BLaER1 treated with 17β-estradiol and CSF1 and Interleukin-3, amounts not matched to agents 10 nM and 100 nM (cell line): ENCODE results near the gene NLRP10.

Experiments
- H3K27ac ChIP-seq, 11 experiments: shearing (Covaris generic); formaldehyde crosslinking; 2 replicates each; pipeline ENCODE4 v1.8.1; 2022
- H3K27me3 ChIP-seq, 11 experiments: shearing (Covaris generic); formaldehyde crosslinking; 2 replicates each; pipeline ENCODE4 v1.8.1; 2022
- H3K36me3 ChIP-seq, 11 experiments: shearing (Covaris generic); formaldehyde crosslinking; 2 replicates each; pipeline ENCODE4 v1.8.1; 2022
- H3K4me1 ChIP-seq, 10 experiments: shearing (Covaris generic); formaldehyde crosslinking; 2 replicates each; pipeline ENCODE4 v1.8.1; 2022
- H3K4me2 ChIP-seq, 11 experiments: shearing (Covaris generic); formaldehyde crosslinking; 2 replicates each; pipeline ENCODE4 v1.8.1; 2022
- H3K4me3 ChIP-seq, 10 experiments: shearing (Covaris generic); formaldehyde crosslinking; 2 replicates each; pipeline ENCODE4 v1.8.1; 2022
- H3K9ac ChIP-seq, 11 experiments: shearing (Covaris generic); formaldehyde crosslinking; 2 replicates each; pipeline ENCODE4 v1.8.1; 2022
- H3K9me3 ChIP-seq, 11 experiments: shearing (Covaris generic); formaldehyde crosslinking; replicated peaks in 1 of 11; 2 replicates each; pipeline ENCODE4 v1.8.1; 2022
- H4K20me1 ChIP-seq, 11 experiments: shearing (Covaris generic); formaldehyde crosslinking; 2 replicates each; pipeline ENCODE4 v1.8.1; 2022
- Cebpa-rat ChIP-seq, 11 experiments: shearing (Covaris generic); IDR thresholded peaks; 2 replicates each; pipeline ENCODE4 v1.8.1; 2022

NLRP10 gene

GRCh38 chr11:7927635-7928034 lies 37.6 kb downstream of the NLRP10 start:
- Histone ChIP-seq H3K27me3 (no peaks in the 10 kb centered on the region), H3K4me3 (no peak overlapping the region), H4K20me1 (no peaks in the 10 kb centered on the region), H3K27ac (no peak overlapping the region), H3K4me1 (no peaks in the 10 kb centered on the region), H3K36me3 (no peaks in the 10 kb centered on the region), H3K9me3 (peaks cover 9 to 20% (median 11%) of the 10 kb centered on the region in 11 experiments; a peak in 21 of 22 replicates), H3K9ac (no peak overlapping the region), H3K4me2 (no peak overlapping the region)
- TF ChIP-seq Cebpa-rat (IDR thresholded peaks at IDR 0.05), result no peak

- Histone ChIP-seq H3K27me3 (no peaks in the 10 kb centered on the region), H3K4me2 (no peak overlapping the region), H4K20me1 (no peaks in the 10 kb centered on the region), H3K9me3 (peaks cover 9 to 20% (median 11%) of the 10 kb centered on the region in 11 experiments; a peak in 21 of 22 replicates), H3K27ac (no peak overlapping the region), H3K36me3 (no peaks in the 10 kb centered on the region), H3K4me1 (no peaks in the 10 kb centered on the region), H3K9ac (no peak overlapping the region), H3K4me3 (no peak overlapping the region)
- TF ChIP-seq Cebpa-rat (IDR thresholded peaks at IDR 0.05), result no peak
These were observed 40.7 kb downstream of the NLRP10 start for GRCh38 chr11:7924536-7924935.

- H3K4me2 ChIP-seq, result no peak overlapping the region
- no peaks in the 10 kb centered on the region for H3K36me3 ChIP-seq
- H3K9ac ChIP-seq, result no peak overlapping the region
These were observed 47.1 kb downstream of the NLRP10 start for GRCh38 chr11:7918141-7918540.

More at GRCh38 chr11:7918141-7918540, 47.1 kb downstream of the NLRP10 start:
- no peak for TF ChIP-seq Cebpa-rat (IDR thresholded peaks at IDR 0.05)
- Histone ChIP-seq H3K4me1 (no peaks in the 10 kb centered on the region), H3K27me3 (no peaks in the 10 kb centered on the region), H3K4me3 (no peak overlapping the region), H3K27ac (no peak overlapping the region), H3K9me3 (no peaks in the 10 kb centered on the region), H4K20me1 (no peaks in the 10 kb centered on the region)
